GM12875 (cell line): ENCODE data around the gene LGALS9.
"Not testable (repeated sequence)": the region's sequence is repeated elsewhere in the genome, so short reads cannot be mapped to it uniquely, and the experiment has no call there.

Experiments used
- H3K4me3 ChIP-seq: one replicate; pipeline ENCODE4 v1.5.1; 2011; ENCODE audit warnings: low read depth, low read length, control low read depth
- TF ChIP-seq, protein P1 (sequence below): IDR thresholded peaks from 2 replicates; pipeline ENCODE4 v1.5.1; 2011; ENCODE audit warnings: low read depth, mild to moderate bottlenecking, control low read depth, inconsistent platforms, low read length, moderate library complexity, borderline replicate concordance; ENCODE audit not compliant: insufficient read depth

Gene LGALS9

DNA sequence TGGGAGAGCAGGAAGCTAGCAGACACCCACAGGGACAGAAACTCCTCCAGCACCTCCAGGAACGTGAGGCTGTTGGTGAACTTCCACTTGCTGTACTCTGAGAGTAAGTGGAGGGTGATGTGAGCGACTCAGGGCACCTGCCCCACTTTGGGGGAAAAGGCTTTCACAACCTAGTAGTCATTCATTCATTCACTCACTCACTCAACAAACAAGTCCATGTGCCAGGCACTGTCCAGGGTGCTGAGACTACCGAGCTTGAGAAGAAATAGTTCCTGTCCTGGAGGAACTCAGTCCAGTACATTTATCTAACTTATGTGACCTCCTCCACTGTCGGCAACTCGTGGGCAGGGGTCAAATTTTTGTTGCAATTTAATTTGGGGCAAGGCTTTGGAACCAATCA is 26.6 kb downstream of the LGALS9 start:
- H3K4me3 ChIP-seq = no peak overlapping the region
- TF ChIP-seq, protein P1, sequence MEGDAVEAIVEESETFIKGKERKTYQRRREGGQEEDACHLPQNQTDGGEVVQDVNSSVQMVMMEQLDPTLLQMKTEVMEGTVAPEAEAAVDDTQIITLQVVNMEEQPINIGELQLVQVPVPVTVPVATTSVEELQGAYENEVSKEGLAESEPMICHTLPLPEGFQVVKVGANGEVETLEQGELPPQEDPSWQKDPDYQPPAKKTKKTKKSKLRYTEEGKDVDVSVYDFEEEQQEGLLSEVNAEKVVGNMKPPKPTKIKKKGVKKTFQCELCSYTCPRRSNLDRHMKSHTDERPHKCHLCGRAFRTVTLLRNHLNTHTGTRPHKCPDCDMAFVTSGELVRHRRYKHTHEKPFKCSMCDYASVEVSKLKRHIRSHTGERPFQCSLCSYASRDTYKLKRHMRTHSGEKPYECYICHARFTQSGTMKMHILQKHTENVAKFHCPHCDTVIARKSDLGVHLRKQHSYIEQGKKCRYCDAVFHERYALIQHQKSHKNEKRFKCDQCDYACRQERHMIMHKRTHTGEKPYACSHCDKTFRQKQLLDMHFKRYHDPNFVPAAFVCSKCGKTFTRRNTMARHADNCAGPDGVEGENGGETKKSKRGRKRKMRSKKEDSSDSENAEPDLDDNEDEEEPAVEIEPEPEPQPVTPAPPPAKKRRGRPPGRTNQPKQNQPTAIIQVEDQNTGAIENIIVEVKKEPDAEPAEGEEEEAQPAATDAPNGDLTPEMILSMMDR = no peak

DNA sequence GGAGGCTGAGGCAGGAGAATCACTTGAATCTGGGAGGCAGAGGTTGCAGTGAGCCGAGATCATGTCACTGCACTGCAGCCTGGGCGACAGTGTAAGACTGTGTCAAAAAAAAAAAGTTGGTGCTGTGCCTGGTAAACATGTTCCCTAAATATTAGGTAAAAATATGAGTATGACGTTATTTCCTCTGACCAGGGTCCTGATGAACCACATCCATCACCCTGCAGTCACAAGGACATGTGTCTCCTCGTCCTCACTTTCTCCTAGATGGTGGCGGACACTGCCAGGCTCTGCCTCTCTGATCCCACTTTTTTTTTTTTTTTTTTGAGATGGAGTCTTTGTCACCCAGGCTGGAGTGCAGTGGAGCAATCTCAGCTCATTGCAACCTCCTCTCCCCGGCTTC is 28.7 kb downstream of the LGALS9 start:
- no peak overlapping the region for H3K4me3 ChIP-seq

DNA sequence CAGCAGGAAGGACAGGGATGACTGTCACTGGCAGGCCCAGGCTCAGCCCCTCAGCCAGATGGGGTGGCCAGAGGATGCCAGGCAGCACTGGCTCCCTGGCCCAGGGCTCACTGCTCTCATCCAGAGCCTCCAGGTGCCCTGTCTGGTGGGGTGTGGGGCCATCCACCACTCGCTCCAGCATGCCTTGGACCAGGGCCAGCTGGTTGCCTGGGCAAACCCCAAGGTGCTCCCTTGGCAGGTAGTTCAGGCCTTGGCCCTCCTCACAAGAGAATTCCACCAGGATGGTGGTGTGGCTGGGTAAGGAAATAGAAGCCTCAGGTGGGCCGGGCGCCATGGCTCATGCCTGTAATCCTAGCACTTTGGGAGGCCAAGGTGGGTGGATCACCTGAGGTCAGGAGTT is 29.4 kb downstream of the LGALS9 start:
- no peak overlapping the region for H3K4me3 ChIP-seq
- TF ChIP-seq, protein P1 = no peak

More for the DNA sequence above, 28.7 kb downstream of the LGALS9 start:
- TF ChIP-seq, protein P1 = no peak

DNA sequence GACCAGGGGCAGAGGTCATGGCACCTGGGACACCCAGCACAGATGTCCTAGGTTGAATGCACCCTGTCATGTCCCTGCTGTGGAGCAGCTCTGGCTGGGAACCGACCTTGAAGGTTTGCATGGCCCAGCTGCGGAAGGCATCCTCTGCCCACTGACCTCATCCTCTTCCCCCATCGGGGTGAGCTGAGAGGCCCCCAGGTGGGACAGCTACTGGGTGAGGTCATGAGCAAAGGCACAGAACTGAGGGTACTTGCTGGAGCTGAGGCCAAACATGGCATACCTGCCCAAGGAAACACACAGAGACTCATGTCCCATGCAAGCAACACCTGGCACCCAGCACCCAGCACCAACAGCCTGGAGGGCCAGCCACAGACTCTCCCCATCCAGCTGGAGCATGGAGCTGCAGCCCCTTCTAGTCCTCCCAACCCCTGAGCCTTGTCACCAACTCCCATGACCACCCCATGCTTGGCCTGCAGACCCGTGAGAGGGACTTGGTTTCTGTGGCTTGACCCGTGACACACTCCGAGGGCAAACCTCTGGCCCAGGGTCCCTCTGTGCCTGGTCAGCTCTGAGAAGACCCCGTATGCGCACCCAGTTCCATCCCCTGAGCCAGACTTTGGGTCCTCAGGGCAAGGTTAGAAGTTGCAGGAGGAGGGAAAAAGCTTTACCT is 33.1 kb downstream of the LGALS9 start:
- H3K4me3 ChIP-seq = no peak overlapping the region
- TF ChIP-seq, protein P1 = no peak

DNA sequence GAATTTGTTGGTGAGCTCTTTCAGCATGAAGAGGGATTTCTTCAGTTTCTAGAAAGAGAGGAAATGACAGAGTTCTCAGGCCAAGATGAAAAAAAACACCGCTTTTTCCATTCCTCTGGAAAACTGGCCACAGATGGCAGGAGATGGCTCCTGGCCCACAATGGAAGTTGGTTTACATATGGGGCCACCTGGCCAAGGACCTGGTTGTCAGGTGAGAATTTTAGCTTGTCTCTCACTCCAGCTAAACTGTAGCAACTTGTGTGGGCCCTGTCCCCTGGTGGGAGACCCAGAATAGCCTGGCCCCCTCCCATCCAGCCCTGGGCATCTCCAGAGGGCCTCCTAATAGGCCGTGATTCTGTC is 33.6 kb downstream of the LGALS9 start:
- TF ChIP-seq, protein P1 = no peak
- H3K4me3 ChIP-seq = no peak overlapping the region

DNA sequence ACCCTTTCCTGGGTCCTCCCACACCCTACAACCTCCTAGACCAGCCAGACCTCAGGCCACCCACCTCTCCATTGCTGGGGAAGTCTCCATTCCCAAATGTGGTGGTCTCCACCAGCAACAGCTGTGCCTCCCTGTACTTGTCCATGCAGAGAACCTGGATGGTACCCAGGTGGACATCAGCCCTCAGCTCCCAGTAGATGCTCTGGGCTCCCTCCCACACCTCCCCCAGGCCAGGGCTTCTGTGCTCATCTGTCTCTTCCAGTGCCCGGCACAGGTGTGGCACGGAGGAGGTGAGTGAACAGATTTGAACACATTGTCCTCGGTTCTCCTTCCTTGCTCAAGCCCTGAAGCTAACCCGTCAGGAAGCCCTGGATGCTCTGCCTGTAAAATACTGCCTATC is 34.6 kb downstream of the LGALS9 start:
- TF ChIP-seq, protein P1 = no peak
- H3K4me3 ChIP-seq = no peak overlapping the region

DNA sequence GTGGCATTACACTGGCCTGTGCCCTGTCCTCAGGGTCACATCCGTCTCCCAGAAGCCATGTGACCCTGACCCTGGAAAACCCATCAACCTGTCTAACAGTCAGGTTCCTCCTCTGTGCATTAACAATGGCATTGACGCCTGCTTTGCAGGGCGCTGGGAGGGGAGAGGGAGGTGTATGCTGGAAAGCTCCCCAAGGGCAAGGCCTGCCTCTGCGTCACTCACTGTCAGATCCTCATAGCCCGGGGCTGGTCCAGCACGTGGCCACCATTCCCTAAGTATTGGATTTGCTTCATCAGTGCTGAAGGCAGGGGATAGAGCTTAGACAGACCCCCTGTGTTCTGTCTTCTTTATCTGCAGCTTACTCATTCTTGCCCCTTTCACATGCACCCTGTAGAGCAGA is 35.3 kb downstream of the LGALS9 start:
- not testable (repeated sequence) for H3K4me3 ChIP-seq
